Astrocyte of the spinal cord (primary cell): ENCODE measurements around the gene COL4A3.

Source experiments
- DNase-seq: peaks from one replicate; pipeline ENCODE4 v3.0.0; 2011; ENCODE audit warnings: low read depth, low spot score
- H3K4me3 ChIP-seq: 2 replicates; pipeline ENCODE4 v1.5.1; 2011; ENCODE audit warnings: low read depth, mild to moderate bottlenecking, low read length, moderate library complexity
- CTCF ChIP-seq: IDR thresholded peaks from 2 replicates; pipeline ENCODE4 v1.5.1; 2012; ENCODE audit warnings: low read depth, mild to moderate bottlenecking, low read length, inconsistent platforms
- in situ Hi-C: cut with HindIII; loops from 2 replicates; pipeline ENCODE4 v1.10.0; 2017; ENCODE audit warnings: low sequenced_read_pairs

COL4A3 gene

DNA sequence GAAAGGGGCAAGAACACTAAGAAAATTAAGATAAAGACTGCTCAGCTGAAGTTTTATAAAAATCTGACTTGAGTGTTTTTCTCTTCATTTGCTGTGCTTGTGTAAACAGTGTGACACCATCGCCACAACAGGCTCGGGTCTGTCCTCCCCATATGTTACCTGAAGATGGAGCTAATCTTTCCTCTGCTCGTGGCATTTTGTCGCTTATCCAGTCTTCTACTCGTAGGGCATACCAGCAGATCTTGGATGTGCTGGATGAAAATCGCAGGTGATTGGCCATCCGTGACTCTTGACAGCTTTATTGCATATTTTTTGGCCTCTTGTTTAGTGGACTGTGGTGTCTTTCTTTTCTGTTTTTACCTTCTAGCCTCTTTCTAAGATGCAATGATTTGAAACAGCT lies 182.7 kb downstream of the COL4A3 start:
- DNase-seq: no peak
- no peak for TF ChIP-seq CTCF
- in situ Hi-C loops: no loop called here
- H3K4me3 ChIP-seq: no peak overlapping the region

DNA sequence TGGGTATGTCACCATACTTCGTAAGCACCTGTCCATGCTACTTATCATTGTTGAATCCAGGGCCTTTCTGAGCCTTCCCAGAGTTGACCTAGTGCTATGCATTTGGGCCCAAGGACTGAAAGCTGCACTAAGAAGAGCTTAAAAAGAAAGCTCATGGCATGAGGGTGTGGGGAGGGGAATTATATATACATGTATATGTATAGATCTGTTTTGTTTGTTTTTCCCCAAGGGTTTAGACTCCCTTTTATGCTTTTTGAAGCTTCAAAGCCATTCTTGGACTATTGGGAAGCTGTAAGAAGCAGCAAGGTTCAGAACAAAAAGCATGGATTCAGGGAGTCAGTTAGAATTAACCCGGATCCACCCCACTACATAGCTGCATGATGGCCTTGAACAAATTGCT lies 183.9 kb downstream of the COL4A3 start:
- in situ Hi-C loops: no loop called here

GRCh38 chr2:227349989-227350612 lies 185.7 kb downstream of the COL4A3 start:
- no peak for TF ChIP-seq CTCF
- H3K4me3 ChIP-seq: no peak overlapping the region
- in situ Hi-C loops: no loop called here
- no peak for DNase-seq

More for the DNA sequence above, 183.9 kb downstream of the COL4A3 start:
- no peak for TF ChIP-seq CTCF
- DNase-seq: no peak
- no peak overlapping the region for H3K4me3 ChIP-seq

DNA sequence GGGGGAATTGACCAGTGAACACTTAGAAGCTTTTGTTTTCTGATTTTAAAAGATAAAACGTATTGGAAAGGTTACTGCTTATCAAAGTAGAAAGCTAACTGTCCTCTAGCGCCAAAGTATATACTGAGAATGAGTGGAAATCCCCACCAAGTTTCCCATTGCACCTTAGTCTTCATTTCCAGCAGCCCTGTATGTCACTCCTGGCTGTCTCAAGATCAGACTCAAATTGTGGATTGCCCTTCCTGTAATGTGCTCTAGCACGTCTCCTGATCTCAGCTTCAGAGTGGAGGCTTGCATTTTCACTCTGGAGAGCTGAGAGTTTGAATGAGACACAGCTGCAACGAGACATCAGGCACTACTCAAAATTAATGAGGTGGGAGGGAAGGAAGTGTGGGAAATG lies 187.2 kb downstream of the COL4A3 start:
- no peak for TF ChIP-seq CTCF
- DNase-seq: no peak
- no peak overlapping the region for H3K4me3 ChIP-seq
- in situ Hi-C loops: no loop called here

- DNase-seq: peak; percentile 50
- in situ Hi-C loops: no loop called here
- no peak overlapping the region for H3K4me3 ChIP-seq
- TF ChIP-seq CTCF: no peak
Observed at GRCh38 chr2:227360351-227360750, 195.9 kb downstream of the COL4A3 start.

GRCh38 chr2:227363756-227364155 lies 199.3 kb downstream of the COL4A3 start:
- TF ChIP-seq CTCF: peak; percentile 9
- no peak for DNase-seq
- in situ Hi-C loops: no loop called here
- no peak overlapping the region for H3K4me3 ChIP-seq
